HCT116 (cell line): ENCODE data around the gene TEX19.

Source experiments
- ATF3 ChIP-seq: IDR thresholded peaks from 2 replicates; pipeline ENCODE4 v1.6.1; 2012
- CEBPB ChIP-seq: IDR thresholded peaks from 2 replicates; pipeline ENCODE4 v1.6.1; 2012; ENCODE audit warnings: low read depth
- EGR1 ChIP-seq: IDR thresholded peaks from 2 replicates; pipeline ENCODE4 v1.6.1; 2012; ENCODE audit warnings: low read depth
- EZH2 ChIP-seq: fragments of 200-600 bp; sonication (generic); IDR thresholded peaks from 2 replicates; pipeline ENCODE4 v1.6.1; 2017; ENCODE audit warnings: antibody characterized with exemption, mixed run types
- EZH2phosphoT487 ChIP-seq: fragments of 200-600 bp; IDR thresholded peaks from 2 replicates; pipeline ENCODE4 v1.6.1; 2018; ENCODE audit warnings: antibody characterized with exemption, borderline replicate concordance
- POLR2A ChIP-seq: IDR thresholded peaks from 2 replicates; pipeline ENCODE4 v1.7.0; 2011; ENCODE audit warnings: borderline replicate concordance; ENCODE audit not compliant: insufficient read depth, insufficient read length; ENCODE audit errors: extremely low read depth
- REST ChIP-seq: IDR thresholded peaks from 2 replicates; pipeline ENCODE4 v1.6.1; 2012; ENCODE audit warnings: low read depth
- ZNF274 ChIP-seq: fragments of 200-500 bp; sonication (Bioruptor generic); IDR thresholded peaks from 2 replicates; pipeline ENCODE4 v1.6.1; 2014; ENCODE audit warnings: mild to moderate bottlenecking, low read depth, low read length, inconsistent platforms
- TF ChIP-seq, protein P1 (sequence below), 3 experiments: fragments of 200-600 bp in 1 of 3; sonication (generic) in 1 of 3; IDR thresholded peaks in 2 of 3; conservative IDR thresholded peaks in 1 of 3; 2 replicates each; pipeline ENCODE4 v1.5.1; 2012 to 2017; ENCODE audit warnings: low read depth in 2 of 3, low read length in 2 of 3, antibody characterized with exemption in 1 of 3, borderline replicate concordance in 1 of 3, control low read depth in 1 of 3, mild to moderate bottlenecking in 1 of 3, mixed read lengths in 1 of 3, mixed run types in 1 of 3, moderate library complexity in 1 of 3; ENCODE audit not compliant: insufficient read depth in 1 of 3
- TF ChIP-seq, protein P2 (sequence below): IDR thresholded peaks from 2 replicates; pipeline ENCODE4 v1.6.1; 2011; ENCODE audit warnings: mild to moderate bottlenecking, low read length, moderate library complexity; ENCODE audit not compliant: insufficient replicate concordance; ENCODE audit errors: extremely low read depth

DNA sequence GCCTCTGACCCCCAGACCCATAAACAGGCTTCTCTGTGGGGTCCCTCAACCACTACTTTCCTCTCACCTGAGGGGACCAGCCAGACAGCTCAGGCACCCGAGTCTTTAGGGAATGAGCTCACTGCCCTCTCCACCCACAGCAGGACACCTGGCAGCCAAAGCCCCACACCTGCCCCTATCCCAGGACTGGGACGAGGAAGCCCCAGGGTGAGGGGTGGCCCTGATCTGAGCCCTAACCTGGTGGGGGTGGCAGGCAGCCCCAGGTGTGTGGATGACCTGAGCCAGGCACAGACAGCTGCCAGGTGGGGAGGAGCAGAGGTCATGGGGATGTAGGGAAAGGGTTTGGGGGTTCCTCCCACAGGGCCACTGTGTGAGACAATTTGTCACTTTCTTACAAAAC, 1.7 kb upstream of the TEX19 start:
- TF ChIP-seq, protein P1, sequence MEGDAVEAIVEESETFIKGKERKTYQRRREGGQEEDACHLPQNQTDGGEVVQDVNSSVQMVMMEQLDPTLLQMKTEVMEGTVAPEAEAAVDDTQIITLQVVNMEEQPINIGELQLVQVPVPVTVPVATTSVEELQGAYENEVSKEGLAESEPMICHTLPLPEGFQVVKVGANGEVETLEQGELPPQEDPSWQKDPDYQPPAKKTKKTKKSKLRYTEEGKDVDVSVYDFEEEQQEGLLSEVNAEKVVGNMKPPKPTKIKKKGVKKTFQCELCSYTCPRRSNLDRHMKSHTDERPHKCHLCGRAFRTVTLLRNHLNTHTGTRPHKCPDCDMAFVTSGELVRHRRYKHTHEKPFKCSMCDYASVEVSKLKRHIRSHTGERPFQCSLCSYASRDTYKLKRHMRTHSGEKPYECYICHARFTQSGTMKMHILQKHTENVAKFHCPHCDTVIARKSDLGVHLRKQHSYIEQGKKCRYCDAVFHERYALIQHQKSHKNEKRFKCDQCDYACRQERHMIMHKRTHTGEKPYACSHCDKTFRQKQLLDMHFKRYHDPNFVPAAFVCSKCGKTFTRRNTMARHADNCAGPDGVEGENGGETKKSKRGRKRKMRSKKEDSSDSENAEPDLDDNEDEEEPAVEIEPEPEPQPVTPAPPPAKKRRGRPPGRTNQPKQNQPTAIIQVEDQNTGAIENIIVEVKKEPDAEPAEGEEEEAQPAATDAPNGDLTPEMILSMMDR (IDR thresholded peaks at IDR 0.05 in 2 of 3, conservative IDR thresholded peaks at IDR 0.05 in 1 of 3; ENCODE audit: borderline replicate concordance in 1 of 3, insufficient read depth in 1 of 3, low read depth in 2 of 3, low read length in 2 of 3), result no peak
- TF ChIP-seq EZH2, result no peak
- no peak for TF ChIP-seq POLR2A
- TF ChIP-seq CEBPB, result no peak
- no peak for TF ChIP-seq REST
- TF ChIP-seq EZH2phosphoT487, result no peak
- TF ChIP-seq ZNF274, result no peak
- TF ChIP-seq, protein P2, sequence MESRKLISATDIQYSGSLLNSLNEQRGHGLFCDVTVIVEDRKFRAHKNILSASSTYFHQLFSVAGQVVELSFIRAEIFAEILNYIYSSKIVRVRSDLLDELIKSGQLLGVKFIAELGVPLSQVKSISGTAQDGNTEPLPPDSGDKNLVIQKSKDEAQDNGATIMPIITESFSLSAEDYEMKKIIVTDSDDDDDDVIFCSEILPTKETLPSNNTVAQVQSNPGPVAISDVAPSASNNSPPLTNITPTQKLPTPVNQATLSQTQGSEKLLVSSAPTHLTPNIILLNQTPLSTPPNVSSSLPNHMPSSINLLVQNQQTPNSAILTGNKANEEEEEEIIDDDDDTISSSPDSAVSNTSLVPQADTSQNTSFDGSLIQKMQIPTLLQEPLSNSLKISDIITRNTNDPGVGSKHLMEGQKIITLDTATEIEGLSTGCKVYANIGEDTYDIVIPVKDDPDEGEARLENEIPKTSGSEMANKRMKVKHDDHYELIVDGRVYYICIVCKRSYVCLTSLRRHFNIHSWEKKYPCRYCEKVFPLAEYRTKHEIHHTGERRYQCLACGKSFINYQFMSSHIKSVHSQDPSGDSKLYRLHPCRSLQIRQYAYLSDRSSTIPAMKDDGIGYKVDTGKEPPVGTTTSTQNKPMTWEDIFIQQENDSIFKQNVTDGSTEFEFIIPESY, result no peak
- TF ChIP-seq ATF3, result no peak
- TF ChIP-seq EGR1, result no peak
